Spleen (tissue), 11 donors: Measurements from ENCODE around the gene PIGM. TPM values are rescaled to one million over a fixed set of nuclear protein-coding genes. Genes with fewer than 3 reads are reported as not detected.

Experiments used
- DNase-seq: peaks from one replicate; pipeline ENCODE4 v3.0.0-alpha.2; 2020
- H3K27ac ChIP-seq, 8 donors: fragments of 200-600 bp; sonication (generic) in 7 of 8; 1 replicate in 4 of 8; 2 replicates in 4 of 8; pipeline versions ENCODE4 v1.5.0 to v1.8.0; 2016 to 2021; ENCODE audit warnings: inconsistent platforms in 4 of 8, mild to moderate bottlenecking in 4 of 8, moderate library complexity in 1 of 8
- H3K27me3 ChIP-seq, 7 donors: fragments of 200-600 bp; sonication (generic) in 6 of 7; replicated peaks in 1 of 7; 1 replicate in 4 of 7; 2 replicates in 3 of 7; pipeline versions ENCODE4 v1.5.0 to v1.8.0; 2016 to 2021; ENCODE audit warnings: inconsistent platforms in 3 of 7, mild to moderate bottlenecking in 1 of 7
- H3K36me3 ChIP-seq, 6 donors: fragments of 200-600 bp; sonication (generic) in 5 of 6; 1 replicate in 4 of 6; 2 replicates in 2 of 6; pipeline versions ENCODE4 v1.5.0 to v1.8.0; 2016 to 2021; ENCODE audit warnings: inconsistent platforms in 2 of 6
- H3K4me1 ChIP-seq, 6 donors: fragments of 200-600 bp; sonication (generic) in 5 of 6; 1 replicate in 3 of 6; 2 replicates in 3 of 6; pipeline versions ENCODE4 v1.5.0 to v1.8.0; 2016 to 2021; ENCODE audit warnings: inconsistent platforms in 3 of 6
- H3K4me3 ChIP-seq, 8 donors: fragments of 200-600 bp; sonication (generic) in 7 of 8; 1 replicate in 4 of 8; 2 replicates in 4 of 8; pipeline versions ENCODE4 v1.5.0 to v1.8.0; 2016 to 2021; ENCODE audit warnings: inconsistent platforms in 4 of 8, mild to moderate bottlenecking in 4 of 8, moderate library complexity in 2 of 8
- H3K9me3 ChIP-seq, 8 donors: fragments of 200-600 bp; sonication (generic) in 7 of 8; 1 replicate in 4 of 8; 2 replicates in 4 of 8; pipeline versions ENCODE4 v1.5.0 to v1.8.0; 2016 to 2021; ENCODE audit warnings: inconsistent platforms in 4 of 8
- POLR2A ChIP-seq, 3 donors: fragments of 450-650 bp; IDR thresholded peaks; one replicate each; pipeline ENCODE4 v1.5.1; 2017; ENCODE audit warnings: antibody characterized with exemption in 3 of 3, mild to moderate bottlenecking in 1 of 3
- POLR2AphosphoS5 ChIP-seq, 3 donors: sonication (generic); formaldehyde crosslinking; IDR thresholded peaks; one replicate each; pipeline ENCODE4 v1.5.1; 2017; ENCODE audit warnings: antibody characterized with exemption in 3 of 3
- WGBS, 5 donors: extraction: QIAGEN DNeasy Blood & Tissue Kit in 3 of 5; methylation state at CpG; one replicate each; pipeline versions ENCODE4 v1.1.5 to v1.1.7; 2013 to 2018; 5-methylcytosine and 5-hydroxymethylcytosine counted together
- intact Hi-C: fragments of 100-400 bp; cut with DNase I; formaldehyde crosslinking; loops from one replicate; pipeline ENCODE4 v1.15.0; 2023; ENCODE audit warnings: low total_unique reads
- polyA plus RNA-seq, 3 donors: library from polyadenylated mRNA; stranded (reverse); fragments of 200-250 nt; gene quantifications; one replicate each; pipeline ENCODE4 v1.2.1, GENCODE V29; 2013
- total RNA-seq, 7 donors: library from RNA; depleted of rRNA in 3 of 7; stranded (reverse); fragments of >200 nt in 3 of 7; fragmentation: NEBNext Ultra II Directional in 4 of 7; extraction: Animal tissue kit (Norgen Biotek cat#: 25700) in 4 of 7; gene quantifications; one replicate each; pipeline versions ENCODE4 v1.1.0 to v1.2.1, GENCODE V29; 2016 to 2021
- TF ChIP-seq, protein P1 (sequence below), 11 experiments: fragments of 200-600 bp in 7 of 11; fragments of 450-650 bp in 4 of 11; sonication (generic) in 4 of 11; IDR thresholded peaks in 8 of 11; conservative IDR thresholded peaks in 3 of 11; 1 replicate in 7 of 11; 2 replicates in 4 of 11; pipeline versions ENCODE4 v1.4.0 to v1.8.0; 2016 to 2021; ENCODE audit warnings: antibody characterized with exemption in 11 of 11, inconsistent platforms in 4 of 11, mild to moderate bottlenecking in 1 of 11
- donor health status: healthy with polysubstance abuse.
- donor health status: DM: no; HTN: no; CAD: no; lungs with moderate emphysema.
- donor health status: DM: no; HTN: no; CAD: no.
- donor health status: Bipolar disorder and iron deficiency.
- donor health status: healthy.
- donor health status: DM: no; HTN: no; CAD: no.
- donor health status: DM: yes; HTN: yes; CAD: no.

Gene PIGM
- total and polyA plus RNA-seq, 10 donors: 2.1 to 8.5 (median 5.1) TPM

DNA sequence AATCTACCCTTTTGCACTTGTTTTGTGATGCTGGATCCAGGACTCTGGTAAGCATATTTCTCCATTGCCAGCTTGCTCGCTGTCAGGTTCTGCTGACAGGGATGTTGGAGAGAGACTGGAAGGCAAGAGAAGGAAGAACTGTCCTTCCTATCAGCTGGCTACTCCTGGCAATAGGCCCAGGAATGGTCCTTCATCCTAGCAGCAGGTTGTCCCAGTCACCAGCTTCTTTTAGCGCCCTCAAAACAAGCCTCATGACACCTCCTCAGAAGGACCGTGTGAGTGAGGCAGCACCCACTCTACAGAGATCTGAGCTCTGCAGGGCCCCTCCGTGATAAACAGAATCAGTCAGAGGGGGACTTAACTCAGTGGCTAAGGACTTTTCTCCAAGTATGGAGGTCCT lies 44.6 kb downstream of the PIGM start:
- WGBS, 5 donors: 70 to 78% (median 73%) methylated on average over 4 of the region's 4 CpGs
- H3K9me3 ChIP-seq: no peaks in the 10 kb centered on the region
- intact Hi-C loops: no loop called here
- peaks cover 0 to 8% (median 2%) of the 10 kb centered on the region in 6 donors for H3K4me1 ChIP-seq
- TF ChIP-seq POLR2A (IDR thresholded peaks at IDR 0.05) (no peak), POLR2AphosphoS5 (IDR thresholded peaks at IDR 0.05) (no peak)
- TF ChIP-seq, protein P1, sequence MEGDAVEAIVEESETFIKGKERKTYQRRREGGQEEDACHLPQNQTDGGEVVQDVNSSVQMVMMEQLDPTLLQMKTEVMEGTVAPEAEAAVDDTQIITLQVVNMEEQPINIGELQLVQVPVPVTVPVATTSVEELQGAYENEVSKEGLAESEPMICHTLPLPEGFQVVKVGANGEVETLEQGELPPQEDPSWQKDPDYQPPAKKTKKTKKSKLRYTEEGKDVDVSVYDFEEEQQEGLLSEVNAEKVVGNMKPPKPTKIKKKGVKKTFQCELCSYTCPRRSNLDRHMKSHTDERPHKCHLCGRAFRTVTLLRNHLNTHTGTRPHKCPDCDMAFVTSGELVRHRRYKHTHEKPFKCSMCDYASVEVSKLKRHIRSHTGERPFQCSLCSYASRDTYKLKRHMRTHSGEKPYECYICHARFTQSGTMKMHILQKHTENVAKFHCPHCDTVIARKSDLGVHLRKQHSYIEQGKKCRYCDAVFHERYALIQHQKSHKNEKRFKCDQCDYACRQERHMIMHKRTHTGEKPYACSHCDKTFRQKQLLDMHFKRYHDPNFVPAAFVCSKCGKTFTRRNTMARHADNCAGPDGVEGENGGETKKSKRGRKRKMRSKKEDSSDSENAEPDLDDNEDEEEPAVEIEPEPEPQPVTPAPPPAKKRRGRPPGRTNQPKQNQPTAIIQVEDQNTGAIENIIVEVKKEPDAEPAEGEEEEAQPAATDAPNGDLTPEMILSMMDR (IDR thresholded peaks at IDR 0.05 in 8 of 11, conservative IDR thresholded peaks at IDR 0.05 in 3 of 11): no peak
- DNase-seq: no peak
- H3K27me3 ChIP-seq: peaks cover 0 to 23% (median 0%) of the 10 kb centered on the region in 7 donors
- no peak overlapping the region for H3K27ac ChIP-seq
- no peak overlapping the region for H3K4me3 ChIP-seq
- H3K36me3 ChIP-seq: no peaks in the 10 kb centered on the region

DNA sequence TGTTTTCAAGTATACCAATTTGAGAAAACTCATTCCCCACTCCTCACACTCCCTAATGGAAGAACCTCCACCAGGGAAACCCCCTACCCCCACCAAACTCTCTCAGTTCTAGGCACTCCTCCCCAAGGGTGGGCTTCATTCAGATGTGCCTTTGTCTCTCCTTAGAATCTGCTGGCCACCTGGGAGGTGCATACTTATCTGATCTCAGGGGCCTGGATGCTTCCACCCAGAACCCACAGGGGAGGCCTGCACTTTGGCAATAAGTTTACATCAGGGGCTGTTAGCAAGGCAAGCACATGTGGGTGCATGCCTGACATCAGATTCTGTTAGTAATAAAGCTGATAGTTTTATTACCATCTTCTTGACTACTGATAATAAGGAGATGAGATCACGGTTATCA lies 45.3 kb downstream of the PIGM start:
- DNase-seq: no peak
- peaks cover 0 to 23% (median 0%) of the 10 kb centered on the region in 7 donors for H3K27me3 ChIP-seq
- H3K36me3 ChIP-seq: no peaks in the 10 kb centered on the region
- intact Hi-C loops: no loop called here
- peaks cover 0 to 7% (median 2%) of the 10 kb centered on the region in 6 donors for H3K4me1 ChIP-seq
- H3K27ac ChIP-seq: no peak overlapping the region
- no peak overlapping the region for H3K4me3 ChIP-seq
- TF ChIP-seq, protein P1 (IDR thresholded peaks at IDR 0.05 in 8 of 11, conservative IDR thresholded peaks at IDR 0.05 in 3 of 11): no peak
- TF ChIP-seq POLR2A (IDR thresholded peaks at IDR 0.05) (no peak), POLR2AphosphoS5 (IDR thresholded peaks at IDR 0.05) (no peak)
- no peaks in the 10 kb centered on the region for H3K9me3 ChIP-seq
- 70 to 93% (median 88%) methylated on average over 1 of the region's 1 CpG for WGBS, 5 donors

DNA sequence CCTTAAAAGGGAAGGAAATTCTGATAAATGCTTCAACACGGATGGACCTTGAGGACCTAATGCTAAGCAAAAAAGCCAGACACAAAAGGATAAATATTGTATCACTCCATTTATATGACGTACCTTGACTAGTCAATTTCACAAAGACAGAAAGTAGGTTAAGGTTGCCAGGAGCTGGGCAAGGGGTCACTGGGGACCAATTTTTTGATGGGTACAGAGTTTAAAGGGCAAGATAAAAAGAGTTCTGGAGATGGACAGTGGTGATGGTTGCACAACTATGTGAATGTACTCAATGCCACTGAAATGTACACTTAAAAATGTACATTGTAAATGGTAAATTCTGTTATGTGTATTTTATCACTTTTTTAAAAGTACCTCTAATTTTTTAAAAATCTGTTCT lies 45.7 kb downstream of the PIGM start:
- Histone ChIP-seq H3K27me3 (peaks cover 0 to 23% (median 0%) of the 10 kb centered on the region in 7 donors), H3K9me3 (no peaks in the 10 kb centered on the region), H3K4me1 (peaks cover 0 to 7% (median 0%) of the 10 kb centered on the region in 6 donors), H3K36me3 (no peaks in the 10 kb centered on the region), H3K4me3 (no peak overlapping the region), H3K27ac (no peak overlapping the region)
- intact Hi-C loops: no loop called here
- 58 to 68% (median 60%) methylated on average over 2 of the region's 2 CpGs for WGBS, 5 donors
- DNase-seq: no peak
- no peak for TF ChIP-seq POLR2AphosphoS5 (IDR thresholded peaks at IDR 0.05)
- TF ChIP-seq POLR2A (IDR thresholded peaks at IDR 0.05): no peak
- TF ChIP-seq, protein P1 (IDR thresholded peaks at IDR 0.05 in 8 of 11, conservative IDR thresholded peaks at IDR 0.05 in 3 of 11): no peak

DNA sequence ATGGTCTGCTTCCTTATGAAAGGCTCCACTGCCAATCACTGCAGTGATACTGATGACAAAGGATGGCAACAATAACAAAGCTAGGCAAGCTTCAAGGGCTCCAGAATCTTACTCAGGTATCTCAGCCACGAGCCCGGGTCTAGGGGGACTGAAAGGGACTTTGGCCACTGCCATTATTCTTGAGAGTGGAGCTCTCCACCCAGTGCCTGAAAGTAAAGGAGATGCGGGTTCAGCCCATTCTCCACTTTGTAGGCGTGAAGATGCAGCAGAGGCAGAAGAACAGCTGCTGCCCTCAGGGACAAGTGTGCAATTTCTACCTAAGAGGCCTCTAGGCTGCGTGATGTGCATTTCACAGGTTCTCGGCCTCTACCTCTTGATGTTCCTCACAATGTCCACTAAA lies 46.3 kb downstream of the PIGM start:
- Histone ChIP-seq H3K27ac (no peak overlapping the region), H3K9me3 (no peaks in the 10 kb centered on the region), H3K36me3 (no peaks in the 10 kb centered on the region), H3K27me3 (peaks cover 0 to 24% (median 0%) of the 10 kb centered on the region in 7 donors), H3K4me1 (peaks cover 0 to 7% (median 0%) of the 10 kb centered on the region in 6 donors), H3K4me3 (no peak overlapping the region)
- 89 to 96% (median 91%) methylated on average over 6 of the region's 6 CpGs for whole genome bisulfite sequencing, 5 donors
- intact Hi-C loops: no loop called here
- TF ChIP-seq POLR2AphosphoS5 (IDR thresholded peaks at IDR 0.05) (no peak), POLR2A (IDR thresholded peaks at IDR 0.05) (no peak)
- TF ChIP-seq, protein P1 (IDR thresholded peaks at IDR 0.05 in 8 of 11, conservative IDR thresholded peaks at IDR 0.05 in 3 of 11): no peak
- no peak for DNase-seq
